Endothelial cell (in vitro differentiated cells): ENCODE data around the gene AGPAT1. TPM values are rescaled to one million over a fixed set of nuclear protein-coding genes. Genes with fewer than 3 reads are reported as not detected.

Source experiments
- DNase-seq: peaks from one replicate; pipeline ENCODE4 v3.0.0; 2021; ENCODE audit warnings: low spot score
- H3K27ac Mint-ChIP-seq: one replicate; pipeline ENCODE4 v1.8.0; 2021; ENCODE audit warnings: mixed read lengths, inconsistent platforms; ENCODE audit not compliant: unreplicated experiment
- H3K27me3 Mint-ChIP-seq: one replicate; pipeline ENCODE4 v1.8.0; 2021; ENCODE audit warnings: mild to moderate bottlenecking, moderate library complexity, mixed read lengths, inconsistent platforms; ENCODE audit not compliant: unreplicated experiment
- H3K36me3 Mint-ChIP-seq: one replicate; pipeline ENCODE4 v1.8.0; 2021; ENCODE audit warnings: mild to moderate bottlenecking, low read depth, mixed read lengths, inconsistent platforms; ENCODE audit not compliant: unreplicated experiment
- H3K4me1 Mint-ChIP-seq: one replicate; pipeline ENCODE4 v1.8.0; 2021; ENCODE audit warnings: mild to moderate bottlenecking, mixed read lengths, inconsistent platforms; ENCODE audit not compliant: unreplicated experiment
- H3K4me3 Mint-ChIP-seq: one replicate; pipeline ENCODE4 v1.8.0; 2021; ENCODE audit warnings: mild to moderate bottlenecking, mixed read lengths, inconsistent platforms; ENCODE audit not compliant: unreplicated experiment
- H3K9me3 Mint-ChIP-seq: one replicate; pipeline ENCODE4 v1.8.0; 2021; ENCODE audit warnings: mixed read lengths, inconsistent platforms; ENCODE audit not compliant: unreplicated experiment
- CTCF ChIP-seq: fragments of 200-600 bp; sonication (generic); IDR thresholded peaks from one replicate; pipeline ENCODE4 v1.5.0; 2021; ENCODE audit warnings: antibody characterized with exemption; ENCODE audit not compliant: unreplicated experiment
- total RNA-seq: library from RNA; stranded (reverse); fragmentation: NEBNext Ultra II Directional; extraction: Animal tissue kit (Norgen Biotek cat#: 25700); gene quantifications from one replicate; pipeline ENCODE4 v1.2.1, GENCODE V29; 2021; ENCODE audit not compliant: unreplicated experiment

The AGPAT1 gene
- total RNA-seq, 1 donor from 2014 or later, result 93.3 TPM

GRCh38 chr6:32158052-32158451 lies 17.8 kb downstream of the AGPAT1 start:
- no peak overlapping the region for H3K27ac Mint-ChIP-seq
- DNase-seq, result no peak
- H3K36me3 Mint-ChIP-seq, result peaks cover 18% of the 10 kb centered on the region
- no peak for TF ChIP-seq CTCF
- peaks cover 3% of the 10 kb centered on the region for H3K27me3 Mint-ChIP-seq
- H3K4me3 Mint-ChIP-seq, result peak overlapping the region; percentile 83
- peaks cover 20% of the 10 kb centered on the region for H3K4me1 Mint-ChIP-seq
- H3K9me3 Mint-ChIP-seq, result no peaks in the 10 kb centered on the region

- H3K9me3 Mint-ChIP-seq, result no peaks in the 10 kb centered on the region
- H3K4me3 Mint-ChIP-seq, result no peak overlapping the region
- peaks cover 11% of the 10 kb centered on the region for H3K36me3 Mint-ChIP-seq
- no peak overlapping the region for H3K27ac Mint-ChIP-seq
- H3K4me1 Mint-ChIP-seq, result peaks cover 23% of the 10 kb centered on the region
- peaks cover 2% of the 10 kb centered on the region for H3K27me3 Mint-ChIP-seq
- DNase-seq, result no peak
- no peak for TF ChIP-seq CTCF
Observed at GRCh38 chr6:32156891-32157290, 19.0 kb downstream of the AGPAT1 start.

DNA sequence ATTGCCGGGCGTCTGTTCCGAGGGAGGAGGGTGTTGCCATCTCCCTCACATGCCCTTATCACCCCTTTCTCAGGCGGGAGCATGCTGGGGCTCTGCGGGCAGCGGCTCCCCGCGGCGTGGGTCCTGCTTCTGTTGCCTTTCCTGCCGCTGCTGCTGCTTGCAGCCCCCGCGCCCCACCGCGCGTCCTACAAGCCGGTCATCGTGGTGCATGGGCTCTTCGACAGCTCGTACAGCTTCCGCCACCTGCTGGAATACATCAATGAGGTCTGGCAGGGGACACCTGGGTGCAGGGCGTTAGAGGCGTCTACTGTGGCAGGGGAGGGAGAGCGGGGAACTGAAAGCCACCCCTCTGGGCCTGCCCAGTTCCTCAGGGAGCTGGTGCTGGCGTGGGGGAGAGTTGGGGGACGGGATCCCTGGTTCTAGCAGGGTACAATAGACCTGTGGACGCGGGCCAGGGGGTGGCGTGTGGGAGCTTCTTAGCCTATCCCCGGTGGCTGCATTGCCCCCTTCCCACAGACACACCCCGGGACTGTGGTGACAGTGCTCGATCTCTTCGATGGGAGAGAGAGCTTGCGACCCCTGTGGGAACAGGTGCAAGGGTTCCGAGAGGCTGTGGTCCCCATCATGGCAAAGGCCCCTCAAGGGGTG lies 21.2 kb downstream of the AGPAT1 start:
- Mint-ChIP-seq H3K4me1 (peaks cover 35% of the 10 kb centered on the region), H3K36me3 (peaks cover 17% of the 10 kb centered on the region), H3K9me3 (no peaks in the 10 kb centered on the region), H3K27ac (peak overlapping the region; percentile 94), H3K4me3 (peak overlapping the region; percentile 99), H3K27me3 (peaks cover 10% of the 10 kb centered on the region)
- no peak for DNase-seq
- no peak for TF ChIP-seq CTCF

GRCh38 chr6:32153564-32154513 lies 22.0 kb downstream of the AGPAT1 start, which contains the start of gene PPT2:
TSS of gene PPT2 (plus strand) at chr6:32154141. CDS start at chr6:32154595, 454 bp downstream.
- H3K9me3 Mint-ChIP-seq, result no peaks in the 10 kb centered on the region
- peaks cover 38% of the 10 kb centered on the region for H3K4me1 Mint-ChIP-seq
- peak within 1 kb of the TSS; percentile 94 for H3K27ac Mint-ChIP-seq
- peak; percentile 83 for DNase-seq
- H3K27me3 Mint-ChIP-seq, result peaks cover 13% of the 10 kb centered on the region
- H3K36me3 Mint-ChIP-seq, result peaks cover 17% of the 10 kb centered on the region
- peak within 1 kb of the TSS; percentile 99 for H3K4me3 Mint-ChIP-seq
- TF ChIP-seq CTCF, result no peak
